K562 (cell line): ENCODE results near the gene EML2. TPM values are rescaled to one million over a fixed set of nuclear protein-coding genes. Genes with fewer than 3 reads are reported as not detected.

Experiments
- BRCA1 ChIP-seq, 2 experiments: fragments of 450-650 bp in 1 of 2; sonication (generic) in 1 of 2; formaldehyde crosslinking in 1 of 2; IDR thresholded peaks; 2 replicates each; pipeline versions ENCODE4 v1.5.0 to v1.6.1; 2017 to 2020; ENCODE audit warnings: mild to moderate bottlenecking in 1 of 2, missing genetic modification reagents in 1 of 2
- CBX1 ChIP-seq: sonication (generic); IDR thresholded peaks from 2 replicates; pipeline ENCODE4 v1.6.1; 2016; ENCODE audit warnings: antibody characterized with exemption, low read depth, mild to moderate bottlenecking
- CC2D1A ChIP-seq: fragments of 450-650 bp; IDR thresholded peaks from 2 replicates; pipeline ENCODE4 v1.6.1; 2017; ENCODE audit warnings: mild to moderate bottlenecking
- ETV5 ChIP-seq: sonication (generic); formaldehyde crosslinking; IDR thresholded peaks from 2 replicates; pipeline ENCODE4 v1.4.0; 2020; ENCODE audit warnings: low read depth, mild to moderate bottlenecking, missing genetic modification reagents
- GATAD2B ChIP-seq: fragments of 450-650 bp; IDR thresholded peaks from 2 replicates; pipeline ENCODE4 v1.6.1; 2017; ENCODE audit warnings: mild to moderate bottlenecking, borderline replicate concordance
- HNRNPL ChIP-seq: fragments of 200-400 bp; formaldehyde crosslinking; IDR thresholded peaks from 2 replicates; pipeline ENCODE4 v1.6.1; 2017; ENCODE audit warnings: low read depth, mild to moderate bottlenecking, low read length
- JUND ChIP-seq, 2 experiments: IDR thresholded peaks; 2 replicates in 1 of 2; 3 replicates in 1 of 2; pipeline ENCODE4 v1.6.1; 2011; ENCODE audit warnings: borderline replicate concordance in 2 of 2, low read depth in 2 of 2, low read length in 2 of 2, improper control_type of control experiment in 1 of 2, missing biosample characterization in 1 of 2, missing genetic modification characterization in 1 of 2, missing genetic modification reagents in 1 of 2
- KLF1 ChIP-seq: fragments of 450-650 bp; IDR thresholded peaks from 2 replicates; pipeline ENCODE4 v1.6.1; 2016; ENCODE audit warnings: missing genetic modification characterization, missing compliant biosample characterization
- MYNN ChIP-seq, 2 experiments: sonication (generic); formaldehyde crosslinking in 1 of 2; IDR thresholded peaks; 2 replicates each; pipeline versions ENCODE4 v1.5.0 to v1.6.1; 2016 to 2020; ENCODE audit warnings: antibody characterized with exemption in 1 of 2, missing genetic modification reagents in 1 of 2
- NFE2L1 ChIP-seq: fragments of 450-650 bp; IDR thresholded peaks from 2 replicates; pipeline ENCODE4 v1.6.1; 2016; ENCODE audit warnings: missing genetic modification characterization, low read depth, mild to moderate bottlenecking, missing compliant biosample characterization, moderate library complexity, borderline replicate concordance
- NFRKB ChIP-seq: fragments of 450-650 bp; IDR thresholded peaks from 2 replicates; pipeline ENCODE4 v1.6.1; 2016; ENCODE audit warnings: low read depth
- RBM34 ChIP-seq: fragments of 200-400 bp; formaldehyde crosslinking; IDR thresholded peaks from 2 replicates; pipeline ENCODE4 v1.6.1; 2018; ENCODE audit warnings: low read length, borderline replicate concordance; ENCODE audit not compliant: insufficient read depth
- RBM39 ChIP-seq: fragments of 200-400 bp; formaldehyde crosslinking; optimal IDR thresholded peaks from 2 replicates; pipeline ENCODE3; 2018; ENCODE audit warnings: low read depth, low read length
- SRSF7 ChIP-seq: fragments of 200-400 bp; formaldehyde crosslinking; optimal IDR thresholded peaks from 2 replicates; pipeline ENCODE3; 2017; ENCODE audit warnings: mild to moderate bottlenecking, low read depth, low read length
- STAT5B ChIP-seq: fragments of 250-450 bp; sonication (Bioruptor Pico); IDR thresholded peaks from 2 replicates; pipeline ENCODE4 v1.8.0; 2021; ENCODE audit warnings: mild to moderate bottlenecking, inconsistent platforms
- TFAM ChIP-seq: fragments of 250-450 bp; sonication (Bioruptor Pico); conservative IDR thresholded peaks from 2 replicates; pipeline ENCODE4 v1.5.0; 2021; ENCODE audit warnings: mild to moderate bottlenecking, moderate library complexity
- ZNF232 ChIP-seq: sonication (generic); formaldehyde crosslinking; IDR thresholded peaks from 2 replicates; pipeline ENCODE4 v1.8.0; 2022; ENCODE audit warnings: mild to moderate bottlenecking, missing genetic modification reagents
- ZNF263 ChIP-seq: sonication (generic); formaldehyde crosslinking; IDR thresholded peaks from 2 replicates; pipeline ENCODE4 v1.8.0; 2022; ENCODE audit warnings: mild to moderate bottlenecking, missing genetic modification reagents, borderline replicate concordance
- polyA plus RNA-seq, 8 experiments: library from polyadenylated mRNA; depleted of rRNA in 4 of 8; stranded (reverse) in 5 of 8; unstranded in 3 of 8; fragments of >200 nt; fragmentation: Nextera tagmentation in 2 of 8; fragmentation: Illumina TruSeq in 1 of 8; extraction: Ambion mirVana in 2 of 8; extraction: Trizol in 1 of 8; gene quantifications; 2 replicates each; pipeline versions ENCODE4 v1.2.1 to v1.2.3, GENCODE V29; 2011 to 2014; ENCODE audit warnings: inconsistent platforms in 1 of 8, missing spikeins in 1 of 8
- total RNA-seq, 7 experiments: library from RNA; depleted of rRNA in 6 of 7; stranded (reverse); fragments of >200 nt in 6 of 7; fragmentation: Illumina TruSeq in 2 of 7; extraction: Trizol in 2 of 7; gene quantifications; 2 replicates each; pipeline versions ENCODE4 v1.2.1 to v1.2.3, GENCODE V29; 2011 to 2021; ENCODE audit warnings: low replicate concordance in 1 of 7
- TF ChIP-seq, protein P1 (sequence below), 2 experiments: IDR thresholded peaks in 1 of 2; conservative IDR thresholded peaks in 1 of 2; 2 replicates each; pipeline ENCODE4 v1.6.1; 2016; ENCODE audit warnings: low read depth in 2 of 2, mild to moderate bottlenecking in 1 of 2, missing compliant biosample characterization in 1 of 2, missing genetic modification characterization in 1 of 2, moderate library complexity in 1 of 2
- TF ChIP-seq, protein P2 (sequence below): IDR thresholded peaks from 2 replicates; pipeline ENCODE4 v1.6.1; 2012; ENCODE audit warnings: low read depth, low read length, improper control_type of control experiment, borderline replicate concordance
- TF ChIP-seq, protein P3 (sequence below): fragments of 450-650 bp; IDR thresholded peaks from 2 replicates; pipeline ENCODE4 v1.6.1; 2018; ENCODE audit warnings: mild to moderate bottlenecking, low read depth; ENCODE audit not compliant: partially characterized antibody

Gene EML2
- total and polyA plus RNA-seq, 9 of the 15 experiments (the other 6 are each of a cell fraction or from before 2014, with no cell fraction given), result 2.6 to 69.6 (median 24.8) TPM

DNA sequence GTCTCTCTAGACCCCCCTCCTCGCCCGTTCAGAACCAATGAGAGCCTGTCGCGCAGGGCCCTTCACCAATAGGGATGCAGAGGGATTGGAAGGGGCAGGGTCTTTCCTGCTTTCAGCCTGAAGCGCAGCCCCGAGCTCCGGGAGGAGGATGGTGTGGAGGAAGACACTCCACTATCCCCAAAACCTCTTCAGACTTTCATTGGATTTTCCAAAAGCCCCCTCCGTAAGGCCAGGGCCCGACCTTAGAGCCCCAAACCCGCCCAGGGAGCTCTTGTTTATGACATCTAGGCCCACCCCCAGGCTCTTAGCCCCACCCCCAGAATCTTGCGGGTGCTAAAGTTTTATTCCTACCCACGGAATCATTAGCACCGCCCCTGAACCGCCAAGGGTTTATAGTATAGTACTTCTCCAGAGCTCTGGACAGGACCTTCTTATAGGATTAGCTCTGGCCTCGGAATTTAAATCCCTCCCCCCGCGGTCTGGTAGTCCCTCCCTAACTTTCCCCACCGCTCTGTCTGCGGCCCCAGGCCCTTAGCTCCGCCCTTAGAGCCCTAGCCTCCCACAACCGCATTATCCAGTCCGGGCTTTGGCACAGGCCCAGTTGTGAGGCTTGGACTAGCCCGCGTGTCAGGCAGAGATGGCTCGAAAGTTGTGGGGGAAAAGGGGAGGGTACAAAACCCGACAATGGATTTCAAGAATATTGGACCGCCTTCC lies 6.6 kb upstream of the EML2 start (continued):
- TF ChIP-seq NFRKB (no peak), CBX1 (peak; percentile 91; the same call in 1 of the 2 replicates), NFE2L1 (tag) (no peak), JUND (IDR thresholded peaks at IDR 0.05; ENCODE audit: borderline replicate concordance, low read depth, low read length) (peak; percentile 64; the same call in 1 of the 2 replicates), JUND (tag; IDR thresholded peaks at IDR 0.05; ENCODE audit: borderline replicate concordance, low read depth, low read length) (no peak; the same call in 2 of the 3 replicates), KLF1 (tag) (no peak), CC2D1A (peak; percentile 76), STAT5B (CRISPR knock-in tag) (no peak), TFAM (CRISPR knock-in tag) (no peak), ZNF263 (no peak), RBM34 (no peak), ZNF232 (no peak), GATAD2B (peak; percentile 10; the same call in 1 of the 2 replicates), MYNN (IDR thresholded peaks at IDR 0.05) (no peak), MYNN (CRISPR knock-in tag; IDR thresholded peaks at IDR 0.05) (no peak), RBM39 (peak; percentile 39), HNRNPL (no peak), SRSF7 (no peak), BRCA1 (IDR thresholded peaks at IDR 0.05) (no peak), BRCA1 (CRISPR knock-in tag; IDR thresholded peaks at IDR 0.05) (no peak), ETV5 (CRISPR knock-in tag) (no peak)
- TF ChIP-seq, protein P1, sequence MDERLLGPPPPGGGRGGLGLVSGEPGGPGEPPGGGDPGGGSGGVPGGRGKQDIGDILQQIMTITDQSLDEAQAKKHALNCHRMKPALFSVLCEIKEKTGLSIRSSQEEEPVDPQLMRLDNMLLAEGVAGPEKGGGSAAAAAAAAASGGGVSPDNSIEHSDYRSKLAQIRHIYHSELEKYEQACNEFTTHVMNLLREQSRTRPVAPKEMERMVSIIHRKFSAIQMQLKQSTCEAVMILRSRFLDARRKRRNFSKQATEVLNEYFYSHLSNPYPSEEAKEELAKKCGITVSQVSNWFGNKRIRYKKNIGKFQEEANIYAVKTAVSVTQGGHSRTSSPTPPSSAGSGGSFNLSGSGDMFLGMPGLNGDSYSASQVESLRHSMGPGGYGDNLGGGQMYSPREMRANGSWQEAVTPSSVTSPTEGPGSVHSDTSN (CRISPR knock-in tag; IDR thresholded peaks at IDR 0.05; ENCODE audit: low read depth), result no peak
- TF ChIP-seq, protein P1 (tag; conservative IDR thresholded peaks at IDR 0.05; ENCODE audit: low read depth), result no peak
- TF ChIP-seq, protein P2, sequence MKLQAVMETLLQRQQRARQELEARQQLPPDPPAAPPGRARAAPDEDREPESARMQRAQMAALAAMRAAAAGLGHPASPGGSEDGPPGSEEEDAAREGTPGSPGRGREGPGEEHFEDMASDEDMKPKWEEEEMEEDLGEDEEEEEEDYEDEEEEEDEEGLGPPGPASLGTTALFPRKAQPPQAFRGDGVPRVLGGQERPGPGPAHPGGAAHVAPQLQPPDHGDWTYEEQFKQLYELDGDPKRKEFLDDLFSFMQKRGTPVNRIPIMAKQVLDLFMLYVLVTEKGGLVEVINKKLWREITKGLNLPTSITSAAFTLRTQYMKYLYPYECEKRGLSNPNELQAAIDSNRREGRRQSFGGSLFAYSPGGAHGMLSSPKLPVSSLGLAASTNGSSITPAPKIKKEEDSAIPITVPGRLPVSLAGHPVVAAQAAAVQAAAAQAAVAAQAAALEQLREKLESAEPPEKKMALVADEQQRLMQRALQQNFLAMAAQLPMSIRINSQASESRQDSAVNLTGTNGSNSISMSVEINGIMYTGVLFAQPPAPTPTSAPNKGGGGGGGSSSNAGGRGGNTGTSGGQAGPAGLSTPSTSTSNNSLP, result peak; percentile 62; the same call in 1 of the 2 replicates
- TF ChIP-seq, protein P3, sequence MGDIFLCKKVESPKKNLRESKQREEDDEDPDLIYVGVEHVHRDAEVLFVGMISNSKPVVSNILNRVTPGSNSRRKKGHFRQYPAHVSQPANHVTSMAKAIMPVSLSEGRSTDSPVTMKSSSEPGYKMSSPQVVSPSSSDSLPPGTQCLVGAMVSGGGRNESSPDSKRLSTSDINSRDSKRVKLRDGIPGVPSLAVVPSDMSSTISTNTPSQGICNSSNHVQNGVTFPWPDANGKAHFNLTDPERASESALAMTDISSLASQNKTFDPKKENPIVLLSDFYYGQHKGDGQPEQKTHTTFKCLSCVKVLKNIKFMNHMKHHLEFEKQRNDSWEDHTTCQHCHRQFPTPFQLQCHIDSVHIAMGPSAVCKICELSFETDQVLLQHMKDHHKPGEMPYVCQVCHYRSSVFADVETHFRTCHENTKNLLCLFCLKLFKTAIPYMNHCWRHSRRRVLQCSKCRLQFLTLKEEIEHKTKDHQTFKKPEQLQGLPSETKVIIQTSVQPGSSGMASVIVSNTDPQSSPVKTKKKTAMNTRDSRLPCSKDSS, result no peak
